ENCODE results near the gene FMNL2.

FMNL2 gene

GRCh38 chr2:152419944-152420343, 85.0 kb downstream of the FMNL2 start:
- DNase-seq (ENCODE audit: extremely low spot score, insufficient read length, low read depth) (no peak), FAIRE-seq (no peak)

GRCh38 chr2:152420363-152420762, 85.4 kb downstream of the FMNL2 start:
- no peak for DNase-seq (ENCODE audit: extremely low spot score, insufficient read length, low read depth)
- no peak for FAIRE-seq

- DNase-seq (ENCODE audit: extremely low spot score, insufficient read length, low read depth) (no peak), FAIRE-seq (no peak)
Observed at GRCh38 chr2:152420936-152421335, 86.0 kb downstream of the FMNL2 start.

GRCh38 chr2:152421521-152422370, 86.8 kb downstream of the FMNL2 start:
- DNase-seq (ENCODE audit: extremely low spot score, insufficient read length, low read depth) (peak; percentile 12), FAIRE-seq (no peak)

GRCh38 chr2:152423684-152424083, 88.7 kb downstream of the FMNL2 start:
- FAIRE-seq (no peak), DNase-seq (ENCODE audit: extremely low spot score, insufficient read length, low read depth) (no peak)

GRCh38 chr2:152425765-152426727, 91.1 kb downstream of the FMNL2 start:
- DNase-seq (ENCODE audit: extremely low spot score, insufficient read length, low read depth) (no peak), FAIRE-seq (no peak)

GRCh38 chr2:152426801-152427200, 91.8 kb downstream of the FMNL2 start:
- FAIRE-seq = no peak
- no peak for DNase-seq (ENCODE audit: extremely low spot score, insufficient read length, low read depth)

GRCh38 chr2:152427902-152428301, 92.9 kb downstream of the FMNL2 start:
- FAIRE-seq (no peak), DNase-seq (ENCODE audit: extremely low spot score, insufficient read length, low read depth) (no peak)

- no peak for FAIRE-seq
- no peak for DNase-seq (ENCODE audit: extremely low spot score, insufficient read length, low read depth)
Observed at GRCh38 chr2:152428800-152429582, 94.0 kb downstream of the FMNL2 start.

GRCh38 chr2:152430876-152431275, 95.9 kb downstream of the FMNL2 start:
- DNase-seq (ENCODE audit: extremely low spot score, insufficient read length, low read depth) (no peak), FAIRE-seq (no peak)

- no peak for DNase-seq (ENCODE audit: extremely low spot score, insufficient read length, low read depth)
- FAIRE-seq = no peak
Observed at GRCh38 chr2:152431370-152432098, 96.6 kb downstream of the FMNL2 start.

- FAIRE-seq = no peak
Observed at GRCh38 chr2:152432206-152432653, 97.3 kb downstream of the FMNL2 start.

GRCh38 chr2:152432765-152433164, 97.8 kb downstream of the FMNL2 start:
- DNase-seq (ENCODE audit: extremely low spot score, insufficient read length, low read depth) (no peak), FAIRE-seq (no peak)

More at GRCh38 chr2:152432206-152432653, 97.3 kb downstream of the FMNL2 start:
- DNase-seq (ENCODE audit: extremely low spot score, insufficient read length, low read depth) = no peak

GRCh38 chr2:152433289-152433688, 98.3 kb downstream of the FMNL2 start:
- no peak for FAIRE-seq
- DNase-seq (ENCODE audit: extremely low spot score, insufficient read length, low read depth) = no peak

GRCh38 chr2:152433791-152434190, 98.8 kb downstream of the FMNL2 start:
- DNase-seq (ENCODE audit: extremely low spot score, insufficient read length, low read depth) (no peak), FAIRE-seq (no peak)

- DNase-seq (ENCODE audit: extremely low spot score, insufficient read length, low read depth) = no peak
- FAIRE-seq = no peak
Observed at GRCh38 chr2:152434395-152435182, 99.6 kb downstream of the FMNL2 start.

GRCh38 chr2:152436148-152436547, 101.2 kb downstream of the FMNL2 start:
- no peak for FAIRE-seq
- DNase-seq (ENCODE audit: extremely low spot score, insufficient read length, low read depth) = no peak

GRCh38 chr2:152437276-152438108, 102.5 kb downstream of the FMNL2 start:
- DNase-seq (ENCODE audit: extremely low spot score, insufficient read length, low read depth) (no peak), FAIRE-seq (no peak)

All from GM18507 (cell line).